Gastroesophageal sphincter (tissue), 4 donors: ENCODE measurements around the gene CDC7. TPM values are rescaled to one million over a fixed set of nuclear protein-coding genes. Genes with fewer than 3 reads are reported as not detected.

Experiments used
- ATAC-seq: fragments of 150-250 bp; one replicate; pipeline ENCODE4 v1.9.1; 2016; ENCODE audit warnings: mild to moderate bottlenecking, moderate library complexity
- H3K27ac ChIP-seq, 4 donors: fragments of 200-600 bp; sonication (generic) in 3 of 4; 1 replicate in 3 of 4; 2 replicates in 1 of 4; pipeline ENCODE4 v1.5.1; 2016 to 2019
- H3K27me3 ChIP-seq: fragments of 200-600 bp; sonication (generic); one replicate; pipeline ENCODE4 v1.5.1; 2019
- H3K36me3 ChIP-seq, 2 donors: fragments of 200-600 bp; sonication (generic); one replicate each; pipeline ENCODE4 v1.5.1; 2019; ENCODE audit warnings: control low read depth in 1 of 2
- H3K4me1 ChIP-seq, 3 donors: fragments of 200-600 bp; sonication (generic); 1 replicate in 2 of 3; 2 replicates in 1 of 3; pipeline ENCODE4 v1.5.1; 2016 to 2019; ENCODE audit warnings: control low read depth in 2 of 3
- H3K4me3 ChIP-seq, 2 donors: fragments of 200-600 bp; sonication (generic); one replicate each; pipeline ENCODE4 v1.5.1; 2019; ENCODE audit warnings: mild to moderate bottlenecking in 1 of 2, moderate library complexity in 1 of 2
- H3K9me3 ChIP-seq, 3 donors: fragments of 200-600 bp; sonication (generic); one replicate each; pipeline ENCODE4 v1.5.1; 2017 to 2019; ENCODE audit warnings: control low read depth in 2 of 3
- EP300 ChIP-seq: sonication (generic); formaldehyde crosslinking; IDR thresholded peaks from one replicate; pipeline ENCODE4 v1.6.1; 2017; ENCODE audit warnings: antibody characterized with exemption, mild to moderate bottlenecking
- POLR2A ChIP-seq, 2 donors: fragments of 450-650 bp; IDR thresholded peaks; one replicate each; pipeline ENCODE4 v1.6.1; 2017; ENCODE audit warnings: antibody characterized with exemption in 2 of 2, mild to moderate bottlenecking in 2 of 2, moderate library complexity in 1 of 2
- POLR2AphosphoS5 ChIP-seq: sonication (generic); formaldehyde crosslinking; IDR thresholded peaks from one replicate; pipeline ENCODE4 v1.6.1; 2017; ENCODE audit warnings: antibody characterized with exemption
- WGBS, 2 donors: methylation state at CpG; one replicate each; pipeline ENCODE4 v1.1.5; 2018; ENCODE audit warnings: low coverage in 1 of 2; 5-methylcytosine and 5-hydroxymethylcytosine counted together
- total RNA-seq, 4 donors: library from RNA; depleted of rRNA; stranded (reverse); fragments of >200 nt; gene quantifications; one replicate each; pipeline ENCODE4 v1.1.0, GENCODE V29; 2016
- TF ChIP-seq, protein P1 (sequence below), 4 experiments: fragments of 200-600 bp in 2 of 4; fragments of 450-650 bp in 2 of 4; sonication (generic) in 1 of 4; IDR thresholded peaks; one replicate each; pipeline ENCODE4 v1.5.1; 2017 to 2019; ENCODE audit warnings: antibody characterized with exemption in 4 of 4, mild to moderate bottlenecking in 2 of 4, moderate library complexity in 2 of 4

Gene CDC7
- total RNA-seq, 4 donors from 2014 or later, result 0.31 to 3.2 (median 1.4) TPM

DNA sequence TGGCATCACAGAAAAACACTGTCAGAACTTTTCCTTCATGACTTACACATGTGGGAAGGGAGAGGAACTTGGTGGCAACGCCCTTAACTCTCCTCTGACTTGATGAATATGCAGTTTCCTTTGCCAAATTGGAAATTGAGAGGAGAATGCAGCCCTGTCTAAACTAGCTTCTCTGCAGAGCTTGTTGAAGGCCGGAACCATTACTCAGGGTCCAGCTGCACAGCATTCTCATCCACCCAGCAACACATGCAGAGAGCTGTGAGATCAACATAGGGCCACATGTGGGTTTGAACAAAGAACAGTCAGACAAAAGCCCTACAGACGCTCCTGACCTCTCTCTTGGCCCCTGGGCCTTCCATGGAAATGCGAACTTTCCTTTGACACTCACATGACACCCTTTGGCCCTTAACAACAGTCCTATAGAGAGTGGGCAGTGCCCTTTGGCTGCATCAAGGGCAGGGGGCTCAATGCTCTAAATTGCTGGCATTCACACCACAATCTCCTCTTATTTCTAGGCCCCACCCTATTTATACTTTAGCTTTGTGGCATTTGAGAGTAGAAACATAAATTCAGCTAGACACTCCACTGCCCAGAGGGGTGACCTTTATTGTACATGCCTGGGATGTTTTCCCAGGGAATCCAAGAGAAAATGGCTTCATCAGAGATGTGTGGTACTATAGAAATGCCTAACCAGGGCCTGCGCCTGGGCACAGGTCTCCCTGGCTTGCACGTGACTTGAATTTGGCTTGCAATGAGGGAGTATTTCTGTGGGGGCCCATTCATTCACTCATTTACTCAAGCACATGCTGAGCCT, 64.4 kb downstream of the CDC7 start:
- TF ChIP-seq POLR2AphosphoS5 (no peak), POLR2A (IDR thresholded peaks at IDR 0.05) (no peak), EP300 (no peak)
- TF ChIP-seq, protein P1, sequence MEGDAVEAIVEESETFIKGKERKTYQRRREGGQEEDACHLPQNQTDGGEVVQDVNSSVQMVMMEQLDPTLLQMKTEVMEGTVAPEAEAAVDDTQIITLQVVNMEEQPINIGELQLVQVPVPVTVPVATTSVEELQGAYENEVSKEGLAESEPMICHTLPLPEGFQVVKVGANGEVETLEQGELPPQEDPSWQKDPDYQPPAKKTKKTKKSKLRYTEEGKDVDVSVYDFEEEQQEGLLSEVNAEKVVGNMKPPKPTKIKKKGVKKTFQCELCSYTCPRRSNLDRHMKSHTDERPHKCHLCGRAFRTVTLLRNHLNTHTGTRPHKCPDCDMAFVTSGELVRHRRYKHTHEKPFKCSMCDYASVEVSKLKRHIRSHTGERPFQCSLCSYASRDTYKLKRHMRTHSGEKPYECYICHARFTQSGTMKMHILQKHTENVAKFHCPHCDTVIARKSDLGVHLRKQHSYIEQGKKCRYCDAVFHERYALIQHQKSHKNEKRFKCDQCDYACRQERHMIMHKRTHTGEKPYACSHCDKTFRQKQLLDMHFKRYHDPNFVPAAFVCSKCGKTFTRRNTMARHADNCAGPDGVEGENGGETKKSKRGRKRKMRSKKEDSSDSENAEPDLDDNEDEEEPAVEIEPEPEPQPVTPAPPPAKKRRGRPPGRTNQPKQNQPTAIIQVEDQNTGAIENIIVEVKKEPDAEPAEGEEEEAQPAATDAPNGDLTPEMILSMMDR (IDR thresholded peaks at IDR 0.05), result no peak
- H3K4me1 ChIP-seq, result peaks cover 0 to 32% (median 11%) of the 10 kb centered on the region in 3 donors
- no peaks in the 10 kb centered on the region for H3K27me3 ChIP-seq
- H3K27ac ChIP-seq, result peak overlapping the region in 3 of 4 donors; percentile 45 to 60 (median 58)
- no peaks in the 10 kb centered on the region for H3K9me3 ChIP-seq
- peak; percentile 39 for ATAC-seq
- H3K36me3 ChIP-seq, result no peaks in the 10 kb centered on the region
- H3K4me3 ChIP-seq, result no peak overlapping the region
- WGBS, 2 donors, result 42 to 100% methylated on average over 1 to 6 of the region's 6 CpGs

DNA sequence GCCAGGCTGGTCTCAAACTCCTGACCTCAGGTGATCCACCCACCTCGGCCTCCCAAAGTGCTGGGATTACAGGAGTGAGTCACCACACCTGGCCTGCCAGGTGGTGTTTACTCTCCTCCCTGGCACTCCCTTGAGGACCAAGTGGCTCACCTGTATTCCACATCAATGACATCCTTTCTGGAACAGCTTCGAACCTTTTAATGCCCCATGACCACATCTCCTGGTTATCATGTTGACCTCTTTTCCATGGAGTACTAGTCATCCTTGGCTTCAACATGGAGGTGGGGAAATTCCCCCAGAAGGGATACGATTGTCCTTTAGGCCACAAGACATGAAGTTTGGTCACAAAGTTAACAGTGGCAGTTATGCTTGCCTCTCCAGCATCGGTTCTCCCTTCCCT, 66.9 kb downstream of the CDC7 start:
- H3K36me3 ChIP-seq, result no peaks in the 10 kb centered on the region
- no peaks in the 10 kb centered on the region for H3K27me3 ChIP-seq
- peak overlapping the region in 1 of 4 donors; percentile 82 for H3K27ac ChIP-seq
- TF ChIP-seq POLR2AphosphoS5 (no peak), EP300 (no peak), POLR2A (IDR thresholded peaks at IDR 0.05) (no peak)
- TF ChIP-seq, protein P1 (IDR thresholded peaks at IDR 0.05), result no peak
- peaks cover 0 to 56% (median 15%) of the 10 kb centered on the region in 3 donors for H3K4me1 ChIP-seq
- no peak for ATAC-seq
- no peak overlapping the region for H3K4me3 ChIP-seq
- no peaks in the 10 kb centered on the region for H3K9me3 ChIP-seq
- WGBS, 2 donors, result 78 to 80% methylated on average over 2 to 3 of the region's 4 CpGs

DNA sequence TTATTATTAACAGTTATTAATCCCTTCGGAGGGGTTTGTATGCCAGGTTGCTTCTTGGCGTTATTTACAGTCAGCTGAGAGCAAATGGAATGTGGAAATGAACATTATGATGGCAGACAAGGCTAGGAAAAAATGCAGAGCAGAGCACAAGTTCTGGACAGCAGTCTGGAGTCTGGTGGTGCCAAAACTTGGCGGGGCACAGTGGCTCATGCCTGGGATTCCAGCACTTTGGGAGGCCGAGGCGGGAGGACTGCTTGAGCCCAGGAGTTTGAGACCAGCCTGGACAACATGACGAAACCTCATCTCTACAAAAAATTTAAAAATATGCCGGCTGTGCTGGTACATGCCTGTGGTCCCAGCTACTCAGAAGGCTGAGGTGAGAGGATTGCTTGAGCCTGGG, 67.6 kb downstream of the CDC7 start:
- TF ChIP-seq POLR2AphosphoS5 (no peak), EP300 (no peak), POLR2A (IDR thresholded peaks at IDR 0.05) (no peak)
- TF ChIP-seq, protein P1 (IDR thresholded peaks at IDR 0.05), result no peak
- H3K9me3 ChIP-seq, result no peaks in the 10 kb centered on the region
- H3K27ac ChIP-seq, result peak overlapping the region in 2 of 4 donors; percentile 82
- ATAC-seq, result no peak
- H3K4me3 ChIP-seq, result no peak overlapping the region
- 79 to 82% methylated on average over 6 to 7 of the region's 7 CpGs for WGBS, 2 donors
- peaks cover 0 to 56% (median 15%) of the 10 kb centered on the region in 3 donors for H3K4me1 ChIP-seq
- no peaks in the 10 kb centered on the region for H3K27me3 ChIP-seq
- H3K36me3 ChIP-seq, result no peaks in the 10 kb centered on the region

DNA sequence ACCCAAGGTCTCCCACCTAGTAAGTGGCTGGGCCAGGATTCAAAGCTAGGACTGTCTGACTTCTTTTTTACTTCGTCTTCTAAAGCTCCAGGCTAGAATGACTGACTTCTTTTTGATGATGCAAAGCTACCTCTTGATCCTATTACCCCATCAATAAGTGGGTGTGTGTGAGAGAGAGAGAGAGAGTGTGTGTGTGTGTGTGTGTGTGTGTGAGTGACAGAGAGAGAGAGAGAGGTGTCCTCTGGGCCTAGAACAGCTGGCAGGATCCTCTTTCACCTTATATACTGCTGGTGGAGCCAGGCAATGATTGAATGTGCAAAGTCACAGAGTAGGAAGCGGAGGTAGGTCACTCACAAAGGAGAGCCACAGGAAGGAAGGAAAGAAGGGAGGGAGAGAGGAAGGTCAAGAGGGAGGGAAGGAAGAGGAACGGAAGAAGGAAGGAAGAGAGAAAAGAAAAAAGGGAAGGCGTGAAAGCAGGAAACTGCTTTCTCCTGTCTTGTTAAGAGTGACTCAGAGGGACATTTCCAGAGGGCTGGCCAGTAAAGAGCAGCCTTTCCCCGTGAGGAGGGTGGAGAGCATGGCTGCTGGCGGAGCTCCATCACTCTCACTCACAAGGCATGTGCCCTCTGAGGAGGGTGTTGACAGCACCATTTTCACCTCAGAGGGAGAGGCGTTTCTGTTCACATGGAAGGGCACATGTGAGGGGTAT, 68.9 kb downstream of the CDC7 start:
- H3K4me3 ChIP-seq, result no peak overlapping the region
- H3K4me1 ChIP-seq, result peaks cover 0 to 62% (median 15%) of the 10 kb centered on the region in 3 donors
- WGBS, 2 donors, result 16 to 37% methylated on average over 2 to 5 of the region's 7 CpGs
- H3K36me3 ChIP-seq, result no peaks in the 10 kb centered on the region
- H3K9me3 ChIP-seq, result no peaks in the 10 kb centered on the region
- peak overlapping the region; percentile 71 to 82 (median 82) for H3K27ac ChIP-seq
- peak; percentile 95 for ATAC-seq
- no peaks in the 10 kb centered on the region for H3K27me3 ChIP-seq
- TF ChIP-seq, protein P1 (IDR thresholded peaks at IDR 0.05), result no peak
- peak; percentile 95 for TF ChIP-seq POLR2AphosphoS5
- no peak for TF ChIP-seq POLR2A (IDR thresholded peaks at IDR 0.05)
- no peak for TF ChIP-seq EP300
